Skeletal muscle tissue (tissue), 4 donors: ENCODE results near the gene EIF1. TPM values are rescaled to one million over a fixed set of nuclear protein-coding genes. Genes with fewer than 3 reads are reported as not detected.

Experiments
- H3K27ac ChIP-seq: one replicate; pipeline ENCODE4 v1.7.0; 2013; ENCODE audit warnings: mild to moderate bottlenecking, low read depth, low read length, inconsistent platforms
- H3K27me3 ChIP-seq, 3 donors: one replicate each; pipeline ENCODE4 v1.7.0; 2013; ENCODE audit warnings: low read length in 3 of 3; ENCODE audit not compliant: control insufficient read depth in 3 of 3, insufficient read depth in 3 of 3
- H3K36me3 ChIP-seq, 3 donors: one replicate each; pipeline ENCODE4 v1.7.0; 2013; ENCODE audit warnings: low read length in 3 of 3; ENCODE audit not compliant: control insufficient read depth in 3 of 3, insufficient read depth in 3 of 3
- H3K4me1 ChIP-seq, 3 donors: one replicate each; pipeline ENCODE4 v1.7.0; 2013; ENCODE audit warnings: low read length in 3 of 3, mild to moderate bottlenecking in 3 of 3; ENCODE audit not compliant: control insufficient read depth in 3 of 3, insufficient read depth in 3 of 3
- H3K4me3 ChIP-seq, 3 donors: one replicate each; pipeline ENCODE4 v1.7.0; 2013; ENCODE audit warnings: low read length in 3 of 3
- H3K9ac ChIP-seq, 3 donors: one replicate each; pipeline ENCODE4 v1.7.0; 2013; ENCODE audit warnings: low read length in 3 of 3, mild to moderate bottlenecking in 3 of 3, moderate library complexity in 2 of 3, low read depth in 1 of 3
- H3K9me3 ChIP-seq, 3 donors: one replicate each; pipeline ENCODE4 v1.7.0; 2013; ENCODE audit warnings: low read length in 3 of 3; ENCODE audit not compliant: control insufficient read depth in 3 of 3
- total RNA-seq: library from RNA; depleted of rRNA; stranded (reverse); fragments of >200 nt; gene quantifications from one replicate; pipeline ENCODE4 v1.2.3, GENCODE V29; 2014
- donor health status: Osteomylitis.

The EIF1 gene
- total RNA-seq, 1 donor from 2014 or later: 100 TPM

DNA sequence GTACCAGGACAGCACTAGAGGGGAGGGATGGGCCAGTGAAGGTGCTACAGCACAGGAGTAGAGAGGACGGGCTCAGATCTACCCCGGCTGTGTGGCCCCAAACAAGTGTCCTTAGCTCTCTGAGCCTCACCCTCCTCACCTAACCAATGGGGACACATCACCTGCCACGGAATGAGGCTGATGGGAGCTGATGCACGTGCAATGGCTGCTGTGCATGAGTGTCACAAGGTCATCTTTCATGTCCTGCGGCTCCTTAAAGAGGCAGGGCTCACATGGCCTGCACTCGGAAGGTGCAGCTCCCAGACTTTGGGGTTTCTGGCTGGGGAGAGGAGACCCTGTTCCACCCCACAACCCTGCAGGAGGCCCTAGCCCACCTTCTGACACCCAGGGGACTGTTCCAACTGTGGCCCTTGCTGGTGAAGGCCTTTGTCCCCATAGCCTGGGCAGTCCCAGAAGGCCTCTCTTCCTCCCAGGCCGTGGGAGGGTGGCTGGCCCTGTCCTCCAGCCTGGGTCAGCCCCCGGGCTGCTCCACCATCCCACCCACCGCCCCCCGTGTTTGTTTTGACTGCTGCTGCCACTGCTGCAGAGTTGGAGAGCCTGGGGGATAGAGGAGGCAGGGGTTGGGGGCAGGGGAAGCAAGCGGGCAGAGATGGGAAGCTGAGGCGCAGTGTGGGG is 35.3 kb downstream of the EIF1 start:
- H3K4me1 ChIP-seq: no peaks in the 10 kb centered on the region
- no peaks in the 10 kb centered on the region for H3K9me3 ChIP-seq

DNA sequence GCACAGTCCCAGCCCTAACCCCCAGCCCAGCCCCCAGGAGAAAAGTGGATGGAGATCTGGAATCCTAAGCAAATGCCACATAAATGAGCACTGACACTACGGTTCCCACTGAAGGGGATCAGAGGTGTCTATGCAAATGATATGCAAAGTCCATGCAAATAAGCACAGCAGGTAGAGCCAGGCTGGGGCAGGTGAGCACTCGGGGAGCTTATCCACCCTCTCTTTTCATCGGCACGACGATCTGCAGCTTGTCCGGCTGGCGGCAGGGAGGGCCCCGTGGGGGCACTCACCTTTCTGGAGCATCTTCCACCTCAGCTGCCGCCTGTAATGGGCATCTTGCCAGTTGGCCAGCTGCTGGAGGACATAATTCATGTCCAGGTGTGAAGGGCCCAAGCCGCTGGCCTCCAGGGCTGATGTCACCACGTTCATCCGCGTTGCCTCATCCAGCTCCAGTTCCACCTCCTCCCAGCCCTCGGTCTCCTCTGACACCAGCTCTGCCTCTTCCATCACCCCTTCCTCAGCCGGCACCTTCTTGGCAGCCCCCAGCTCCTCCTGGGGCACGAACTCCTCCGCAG is 35.9 kb downstream of the EIF1 start:
- H3K27ac ChIP-seq: no peak overlapping the region
- no peaks in the 10 kb centered on the region for H3K4me1 ChIP-seq
- H3K36me3 ChIP-seq: no peaks in the 10 kb centered on the region
- no peaks in the 10 kb centered on the region for H3K9me3 ChIP-seq
- peaks cover 0 to 17% (median 3%) of the 10 kb centered on the region in 3 donors for H3K27me3 ChIP-seq
- no peak overlapping the region for H3K9ac ChIP-seq
- no peak overlapping the region for H3K4me3 ChIP-seq

More for the DNA sequence above, 35.3 kb downstream of the EIF1 start:
- H3K36me3 ChIP-seq: no peaks in the 10 kb centered on the region
- H3K27ac ChIP-seq: no peak overlapping the region
- peaks cover 0 to 17% (median 3%) of the 10 kb centered on the region in 3 donors for H3K27me3 ChIP-seq
- H3K4me3 ChIP-seq: no peak overlapping the region
- no peak overlapping the region for H3K9ac ChIP-seq

DNA sequence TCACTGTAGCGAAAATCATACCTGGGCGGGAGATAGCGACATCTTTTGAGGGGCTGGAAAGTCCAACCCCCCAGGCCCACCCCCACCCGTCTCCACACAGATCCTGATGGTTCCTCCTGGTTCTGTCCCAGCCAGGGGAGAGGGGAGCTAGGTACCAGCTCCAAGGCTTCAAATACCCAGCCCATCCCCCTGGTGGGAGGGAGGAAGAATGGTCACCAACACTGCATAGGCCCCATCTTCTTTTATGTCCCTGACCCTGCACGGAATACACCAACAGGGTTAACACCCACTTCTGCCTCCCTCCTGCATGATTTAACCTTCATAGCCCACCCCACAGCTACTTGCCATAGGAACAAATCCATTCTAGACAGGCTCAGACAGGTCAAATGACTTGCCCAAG is 36.4 kb downstream of the EIF1 start:
- Histone ChIP-seq H3K27ac (no peak overlapping the region), H3K27me3 (peaks cover 0 to 18% (median 4%) of the 10 kb centered on the region in 3 donors), H3K4me3 (no peak overlapping the region), H3K4me1 (no peaks in the 10 kb centered on the region), H3K9ac (no peak overlapping the region), H3K9me3 (no peaks in the 10 kb centered on the region), H3K36me3 (no peaks in the 10 kb centered on the region)

DNA sequence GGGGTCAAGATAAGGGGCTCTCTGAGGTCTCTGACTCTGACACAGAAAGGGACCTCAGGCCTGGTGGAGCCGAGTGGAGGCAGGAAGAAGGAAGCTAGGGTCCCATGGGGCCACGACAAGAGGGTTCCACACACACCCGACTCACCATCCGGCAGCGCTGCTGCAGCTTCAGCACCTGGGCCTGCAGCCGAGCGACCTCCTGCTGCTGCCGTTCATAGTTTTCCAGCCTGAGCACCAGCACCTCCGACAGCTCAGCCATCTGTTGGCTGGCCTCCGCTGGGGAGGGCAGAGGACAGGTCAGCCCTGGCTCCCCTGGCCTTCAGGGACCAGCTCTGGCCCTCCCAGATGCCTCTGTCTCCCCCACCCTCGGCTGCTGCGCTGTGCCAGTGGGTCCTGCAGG is 39.4 kb downstream of the EIF1 start:
- Histone ChIP-seq H3K9ac (no peak overlapping the region), H3K36me3 (no peaks in the 10 kb centered on the region), H3K9me3 (no peaks in the 10 kb centered on the region), H3K27me3 (peaks cover 14 to 44% (median 19%) of the 10 kb centered on the region in 3 donors), H3K27ac (no peak overlapping the region), H3K4me1 (no peaks in the 10 kb centered on the region), H3K4me3 (no peak overlapping the region)

DNA sequence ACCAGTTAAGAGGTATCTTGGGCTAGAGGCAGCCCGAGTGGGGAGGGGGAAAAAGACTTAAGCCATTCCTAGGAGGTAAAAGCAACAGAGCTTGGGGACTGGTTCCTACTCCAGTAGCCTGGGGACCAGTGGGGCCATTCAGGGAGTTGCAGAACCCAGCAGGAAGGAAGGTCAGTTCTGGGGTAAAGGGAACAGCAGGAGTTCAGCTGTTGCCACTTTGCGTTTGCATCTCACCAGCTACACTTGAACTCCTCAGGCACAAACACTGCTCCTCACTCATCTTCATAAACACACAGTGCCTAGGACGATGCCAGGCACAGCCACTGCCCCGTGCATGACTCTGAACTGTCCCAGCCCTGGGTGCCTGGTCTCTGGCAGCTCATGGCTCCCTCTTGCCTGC is 41.8 kb downstream of the EIF1 start:
- H3K4me3 ChIP-seq: no peak overlapping the region
- peaks cover 34 to 52% (median 36%) of the 10 kb centered on the region in 3 donors for H3K27me3 ChIP-seq
- no peak overlapping the region for H3K9ac ChIP-seq
- H3K27ac ChIP-seq: no peak overlapping the region
- H3K4me1 ChIP-seq: peaks cover 8 to 14% (median 12%) of the 10 kb centered on the region in 3 donors
- H3K36me3 ChIP-seq: no peaks in the 10 kb centered on the region
- H3K9me3 ChIP-seq: no peaks in the 10 kb centered on the region

DNA sequence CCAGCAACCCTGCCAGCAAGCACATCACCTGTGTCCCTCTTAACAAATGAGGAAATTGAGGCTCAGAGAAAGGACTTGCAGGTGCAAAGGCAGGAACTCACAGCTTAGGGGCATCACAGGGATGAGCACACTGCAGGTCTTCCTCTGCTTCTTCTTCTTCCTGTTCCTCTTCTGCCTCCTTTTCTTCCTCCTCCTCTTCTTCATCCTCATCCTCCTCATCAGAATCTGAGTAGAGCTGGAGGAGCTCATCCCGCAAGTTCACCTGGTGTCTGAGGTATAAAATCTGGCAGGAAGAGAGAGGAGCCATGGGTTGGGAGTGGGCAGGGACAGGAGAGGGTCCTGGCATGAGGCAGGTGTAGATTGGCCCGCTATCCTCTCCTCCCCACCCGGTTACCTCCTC is 43.2 kb downstream of the EIF1 start:
- H3K9ac ChIP-seq: no peak overlapping the region
- H3K36me3 ChIP-seq: no peaks in the 10 kb centered on the region
- peaks cover 8 to 14% (median 12%) of the 10 kb centered on the region in 3 donors for H3K4me1 ChIP-seq
- no peaks in the 10 kb centered on the region for H3K9me3 ChIP-seq
- no peak overlapping the region for H3K4me3 ChIP-seq
- peaks cover 46 to 63% (median 49%) of the 10 kb centered on the region in 3 donors for H3K27me3 ChIP-seq
- H3K27ac ChIP-seq: no peak overlapping the region

DNA sequence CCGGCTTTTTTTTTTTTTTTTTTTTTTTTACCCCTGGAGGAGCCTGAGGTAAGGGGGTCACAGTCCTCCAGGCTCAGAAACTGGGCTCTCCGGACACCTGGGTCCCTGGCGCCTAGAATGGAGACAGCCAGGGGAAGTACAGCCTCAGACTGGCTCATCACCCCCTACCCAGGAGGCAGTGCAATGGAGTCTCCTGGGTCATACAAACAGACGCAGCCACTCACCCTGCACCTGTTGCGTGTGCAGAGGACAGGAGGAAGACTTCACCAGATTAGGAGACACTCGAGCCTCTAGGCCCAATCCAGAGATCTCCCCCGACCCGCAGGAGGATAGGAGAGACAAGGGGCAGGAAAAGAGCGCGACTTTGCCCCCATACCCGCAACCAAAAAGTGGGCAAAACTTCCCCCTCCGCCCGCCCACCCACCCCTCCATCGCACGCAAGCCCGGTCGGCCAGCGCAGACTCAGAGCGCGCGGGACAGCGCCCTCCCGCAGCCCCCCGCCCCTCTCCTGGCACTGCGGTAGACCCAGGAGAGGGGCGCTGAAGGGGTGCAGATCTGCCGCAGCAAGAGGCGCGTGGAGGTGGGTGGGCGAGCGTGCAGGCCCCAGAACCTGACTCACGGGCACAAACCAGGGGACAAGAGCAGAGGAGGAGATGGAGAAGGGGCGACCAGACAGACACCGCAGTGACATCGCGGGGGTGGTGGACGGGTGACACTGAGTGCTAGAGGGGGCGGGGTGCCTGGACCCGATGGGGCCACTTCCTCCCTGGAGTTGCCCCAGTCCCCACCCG is 44.9 kb downstream of the EIF1 start:
- Histone ChIP-seq H3K4me3 (peak overlapping the region in 1 of 3 donors; percentile 23), H3K4me1 (peaks cover 8 to 18% (median 12%) of the 10 kb centered on the region in 3 donors), H3K36me3 (no peaks in the 10 kb centered on the region), H3K27me3 (peaks cover 57 to 72% (median 58%) of the 10 kb centered on the region in 3 donors), H3K9ac (no peak overlapping the region), H3K27ac (no peak overlapping the region), H3K9me3 (no peaks in the 10 kb centered on the region)

DNA sequence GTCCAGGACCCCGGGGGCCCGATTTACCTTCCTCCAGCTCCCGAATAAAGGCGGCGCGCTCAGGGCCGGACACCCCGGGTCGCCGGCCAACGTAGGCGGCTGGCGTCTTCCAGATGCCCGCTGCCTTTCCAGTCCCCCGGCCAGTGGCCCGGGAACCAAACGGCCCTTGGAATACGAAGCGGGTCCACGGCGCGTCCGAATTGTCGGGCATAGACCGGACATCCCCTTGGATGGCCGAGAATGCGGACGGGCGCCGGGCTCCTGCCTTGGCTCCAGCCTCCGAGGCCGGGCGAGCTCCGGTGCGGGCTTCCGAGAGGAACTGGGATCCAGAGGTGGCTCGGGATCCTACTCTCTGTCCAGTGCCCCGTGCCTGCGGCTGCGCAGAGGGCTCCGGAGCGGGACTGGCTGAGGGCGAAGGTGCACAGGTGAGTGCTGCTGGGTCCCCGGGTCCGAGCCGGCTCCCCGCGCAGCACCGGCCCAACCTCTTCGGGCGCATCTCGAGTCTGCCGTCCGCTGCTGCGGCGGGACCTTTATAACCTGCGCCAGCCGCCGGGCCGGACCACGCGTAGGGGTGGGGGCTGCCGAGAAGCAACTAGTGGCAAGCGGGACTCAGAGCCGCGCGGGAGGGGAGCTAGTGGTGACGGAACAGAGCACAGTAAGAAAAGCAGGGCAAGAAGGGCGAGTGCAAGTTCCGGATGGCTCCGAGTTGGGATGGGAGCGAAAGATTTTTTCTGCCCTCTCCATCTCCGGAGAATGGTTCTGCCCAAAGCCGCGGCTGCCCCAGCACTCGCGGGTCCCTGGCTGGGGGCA is 45.7 kb downstream of the EIF1 start, which contains the start of gene HAP1:
Gene HAP1, minus strand, starts transcription at position 505 of the 810 bp plus-strand sequence. Its CDS starts 9 bp downstream, at position 496.
- Histone ChIP-seq H3K4me1 (peaks cover 8 to 18% (median 12%) of the 10 kb centered on the region in 3 donors), H3K9ac (peak within 1 kb of the TSS in 2 of 3 donors; percentile 12 to 33), H3K4me3 (peak within 1 kb of the TSS; percentile 23 to 63 (median 53)), H3K27me3 (peaks cover 57 to 70% (median 58%) of the 10 kb centered on the region in 3 donors), H3K36me3 (no peaks in the 10 kb centered on the region), H3K27ac (no peak within 1 kb of the TSS), H3K9me3 (no peaks in the 10 kb centered on the region)

DNA sequence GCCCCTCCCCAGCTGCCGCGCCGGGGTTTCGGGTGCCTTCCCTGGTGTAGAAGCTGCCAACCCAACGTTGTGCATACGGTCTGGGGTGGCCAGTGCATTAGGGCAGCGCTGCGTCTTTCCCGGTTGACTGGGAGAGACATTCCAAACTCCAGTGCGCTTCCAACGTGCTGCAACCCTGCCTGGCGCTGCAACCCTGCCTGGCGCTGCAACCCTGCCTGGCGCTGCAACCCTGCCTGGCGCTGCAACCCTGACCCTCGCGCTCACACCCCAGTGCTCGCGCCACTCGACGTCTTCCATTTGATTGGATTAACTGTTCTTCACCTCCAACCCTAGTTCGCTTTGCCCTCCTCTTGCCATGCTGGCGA is 46.2 kb downstream of the EIF1 start:
- no peak overlapping the region for H3K27ac ChIP-seq
- H3K9ac ChIP-seq: peak overlapping the region in 1 of 3 donors; percentile 33
- H3K4me3 ChIP-seq: peak overlapping the region in 2 of 3 donors; percentile 53 to 63
- peaks cover 57 to 70% (median 58%) of the 10 kb centered on the region in 3 donors for H3K27me3 ChIP-seq
- H3K9me3 ChIP-seq: no peaks in the 10 kb centered on the region
- H3K4me1 ChIP-seq: peaks cover 8 to 18% (median 12%) of the 10 kb centered on the region in 3 donors
- no peaks in the 10 kb centered on the region for H3K36me3 ChIP-seq
